Right atrium auricular region (tissue), 2 donors: ENCODE results near the gene KPNA3. TPM values are rescaled to one million over a fixed set of nuclear protein-coding genes. Genes with fewer than 3 reads are reported as not detected.
"Not testable (repeated sequence)": the region's sequence is repeated elsewhere in the genome, so short reads cannot be mapped to it uniquely, and the experiment has no call there.

ENCODE experiments used
- DNase-seq: peaks from one replicate; pipeline ENCODE4 v3.0.0-alpha.2; 2019; ENCODE audit warnings: low spot score
- H3K27ac ChIP-seq, 2 donors: fragments of 200-600 bp; sonication (generic); 1 replicate in 1 of 2; 2 replicates in 1 of 2; pipeline ENCODE4 v1.5.1; 2016 to 2019
- H3K27me3 ChIP-seq, 2 donors: fragments of 200-600 bp; sonication (generic); one replicate each; pipeline versions ENCODE4 v1.5.1 to v1.6.0; 2017 to 2019
- H3K36me3 ChIP-seq: fragments of 200-600 bp; sonication (generic); one replicate; pipeline ENCODE4 v1.5.1; 2016
- H3K4me1 ChIP-seq, 2 donors: fragments of 200-600 bp; sonication (generic); one replicate each; pipeline versions ENCODE4 v1.5.1 to v1.6.0; 2017 to 2019
- H3K4me3 ChIP-seq, 2 donors: fragments of 200-600 bp; sonication (generic); 1 replicate in 1 of 2; 2 replicates in 1 of 2; pipeline ENCODE4 v1.5.1; 2017 to 2019; ENCODE audit warnings: mild to moderate bottlenecking in 1 of 2, moderate library complexity in 1 of 2
- H3K9me3 ChIP-seq, 2 donors: fragments of 200-600 bp; sonication (generic); one replicate each; pipeline ENCODE4 v1.5.1; 2019
- total RNA-seq, 2 donors: library from RNA; depleted of rRNA; stranded (reverse); fragments of >200 nt; gene quantifications; one replicate each; pipeline ENCODE4 v1.1.0, GENCODE V29; 2016
- TF ChIP-seq, protein P1 (sequence below), 2 donors: fragments of 200-600 bp; sonication (generic); IDR thresholded peaks; one replicate each; pipeline ENCODE4 v1.5.1; 2019; ENCODE audit warnings: antibody characterized with exemption in 2 of 2

Gene KPNA3
- total RNA-seq, 2 donors from 2014 or later: 36.6 to 42.0 TPM

DNA sequence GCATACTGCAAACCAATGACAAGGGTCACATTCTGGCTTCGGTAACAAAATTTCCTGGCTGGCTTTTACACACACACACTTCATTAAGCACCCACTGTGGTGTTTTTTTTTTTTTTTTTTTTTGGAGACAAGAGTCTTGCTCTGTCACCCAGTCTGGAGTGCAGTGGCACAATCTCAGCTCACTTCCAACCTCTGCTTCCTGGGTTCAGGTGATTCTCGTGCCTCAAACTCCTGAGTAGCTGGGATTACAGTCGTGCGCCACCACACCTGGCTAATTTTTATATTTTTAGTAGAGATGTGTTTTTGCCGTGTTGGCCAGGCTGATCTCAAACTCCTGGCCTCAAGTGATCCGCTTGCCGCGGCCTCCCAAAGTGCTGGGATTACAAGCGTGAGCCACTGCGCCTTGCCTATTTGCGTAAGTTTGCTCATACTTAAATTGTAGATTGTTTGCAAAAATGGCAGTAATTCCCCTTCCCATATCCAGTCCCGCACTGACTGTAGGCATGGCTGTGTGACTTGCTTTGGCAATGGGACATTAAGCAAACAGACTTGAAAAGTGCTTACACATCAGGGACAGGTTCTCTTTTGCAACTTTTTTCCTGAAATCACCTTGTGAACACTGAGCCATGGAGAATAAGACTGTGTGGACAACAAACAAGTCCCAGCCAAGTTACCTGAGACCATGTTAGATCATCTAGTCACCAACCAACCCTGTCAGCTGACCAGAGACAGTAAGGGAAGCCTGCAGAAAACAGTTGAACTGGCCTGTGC lies 59.1 kb downstream of the KPNA3 start:
- peak overlapping the region in 1 of 2 donors; percentile 50 for H3K27ac ChIP-seq
- TF ChIP-seq, protein P1, sequence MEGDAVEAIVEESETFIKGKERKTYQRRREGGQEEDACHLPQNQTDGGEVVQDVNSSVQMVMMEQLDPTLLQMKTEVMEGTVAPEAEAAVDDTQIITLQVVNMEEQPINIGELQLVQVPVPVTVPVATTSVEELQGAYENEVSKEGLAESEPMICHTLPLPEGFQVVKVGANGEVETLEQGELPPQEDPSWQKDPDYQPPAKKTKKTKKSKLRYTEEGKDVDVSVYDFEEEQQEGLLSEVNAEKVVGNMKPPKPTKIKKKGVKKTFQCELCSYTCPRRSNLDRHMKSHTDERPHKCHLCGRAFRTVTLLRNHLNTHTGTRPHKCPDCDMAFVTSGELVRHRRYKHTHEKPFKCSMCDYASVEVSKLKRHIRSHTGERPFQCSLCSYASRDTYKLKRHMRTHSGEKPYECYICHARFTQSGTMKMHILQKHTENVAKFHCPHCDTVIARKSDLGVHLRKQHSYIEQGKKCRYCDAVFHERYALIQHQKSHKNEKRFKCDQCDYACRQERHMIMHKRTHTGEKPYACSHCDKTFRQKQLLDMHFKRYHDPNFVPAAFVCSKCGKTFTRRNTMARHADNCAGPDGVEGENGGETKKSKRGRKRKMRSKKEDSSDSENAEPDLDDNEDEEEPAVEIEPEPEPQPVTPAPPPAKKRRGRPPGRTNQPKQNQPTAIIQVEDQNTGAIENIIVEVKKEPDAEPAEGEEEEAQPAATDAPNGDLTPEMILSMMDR (IDR thresholded peaks at IDR 0.05): no peak
- H3K36me3 ChIP-seq: no peaks in the 10 kb centered on the region

DNA sequence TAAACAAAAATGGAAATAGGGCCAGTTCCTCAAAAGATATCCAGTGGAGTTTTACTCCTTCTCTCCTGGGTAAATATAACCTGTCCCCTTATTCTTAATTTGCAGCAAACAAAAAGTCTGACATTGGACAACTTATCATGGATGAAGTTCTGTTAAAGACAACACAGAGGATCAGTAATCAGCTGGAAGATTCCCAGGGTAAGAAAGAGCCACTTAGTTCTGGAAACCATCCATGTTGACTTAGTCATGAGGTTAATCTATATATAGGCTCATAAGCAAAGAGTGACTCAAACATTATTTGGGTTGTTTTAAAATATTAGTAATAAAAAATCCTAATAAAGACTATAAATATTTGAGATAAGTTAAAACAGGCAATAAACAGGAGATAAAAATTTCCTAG lies 60.7 kb downstream of the KPNA3 start:
- Histone ChIP-seq H3K36me3 (no peaks in the 10 kb centered on the region), H3K9me3 (no peaks in the 10 kb centered on the region), H3K4me1 (peaks cover 0 to 6% of the 10 kb centered on the region in 2 donors), H3K27me3 (no peaks in the 10 kb centered on the region), H3K4me3 (no peak overlapping the region), H3K27ac (peak overlapping the region in 1 of 2 donors; percentile 50)
- TF ChIP-seq, protein P1 (IDR thresholded peaks at IDR 0.05): no peak
- no peak for DNase-seq

More for the DNA sequence above, 59.1 kb downstream of the KPNA3 start:
- DNase-seq: no peak
- Histone ChIP-seq H3K4me1 (peaks cover 0 to 6% of the 10 kb centered on the region in 2 donors), H3K9me3 (no peaks in the 10 kb centered on the region), H3K4me3 (no peak overlapping the region), H3K27me3 (no peaks in the 10 kb centered on the region)

DNA sequence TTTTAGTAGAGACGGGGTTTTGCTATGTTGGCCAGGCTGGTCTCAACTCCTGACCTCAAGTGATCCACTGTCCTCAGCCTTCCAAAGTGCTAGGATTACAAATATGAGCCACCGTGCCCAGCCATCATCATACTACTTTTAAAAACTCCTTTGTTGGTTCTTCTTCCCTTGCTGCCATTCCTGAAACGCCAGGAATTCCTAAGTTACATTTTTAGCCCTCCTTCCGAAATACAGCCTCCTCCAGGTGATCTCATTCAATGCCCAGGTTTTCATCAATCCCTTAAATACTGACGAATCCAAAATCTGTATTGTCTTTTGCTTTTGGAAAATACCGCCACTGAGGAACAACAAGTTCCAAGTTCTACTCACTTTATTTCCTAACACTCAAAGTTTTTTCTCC lies 75.9 kb downstream of the KPNA3 start:
- H3K27ac ChIP-seq: no peak overlapping the region
- peaks cover 0 to 10% of the 10 kb centered on the region in 2 donors for H3K9me3 ChIP-seq
- H3K27me3 ChIP-seq: no peaks in the 10 kb centered on the region
- no peaks in the 10 kb centered on the region for H3K4me1 ChIP-seq
- TF ChIP-seq, protein P1 (IDR thresholded peaks at IDR 0.05): no peak
- no peak overlapping the region for H3K4me3 ChIP-seq
- DNase-seq: no peak
- peaks cover 53% of the 10 kb centered on the region for H3K36me3 ChIP-seq

DNA sequence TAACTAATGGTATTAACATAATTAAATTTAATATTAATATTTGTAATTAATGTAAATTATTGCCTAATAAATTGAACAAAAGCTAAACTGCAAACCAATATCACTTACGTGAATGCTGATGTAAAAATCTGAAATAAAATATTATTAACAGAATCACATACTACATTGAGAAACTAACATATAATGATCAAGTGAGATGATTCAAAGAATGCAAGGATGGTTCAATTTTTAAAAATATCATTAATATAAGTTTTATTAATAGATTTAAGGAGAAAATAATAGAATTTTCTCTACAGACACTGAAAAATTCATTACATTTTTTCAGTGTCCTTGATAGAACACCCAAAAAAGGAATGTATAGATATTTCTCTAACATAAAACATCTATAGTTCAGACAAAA lies 77.7 kb downstream of the KPNA3 start:
- Histone ChIP-seq H3K36me3 (peaks cover 47% of the 10 kb centered on the region), H3K27me3 (no peaks in the 10 kb centered on the region), H3K27ac (no peak overlapping the region), H3K9me3 (peaks cover 0 to 10% of the 10 kb centered on the region in 2 donors), H3K4me3 (no peak overlapping the region), H3K4me1 (no peaks in the 10 kb centered on the region)
- no peak for DNase-seq
- TF ChIP-seq, protein P1 (IDR thresholded peaks at IDR 0.05): no peak

DNA sequence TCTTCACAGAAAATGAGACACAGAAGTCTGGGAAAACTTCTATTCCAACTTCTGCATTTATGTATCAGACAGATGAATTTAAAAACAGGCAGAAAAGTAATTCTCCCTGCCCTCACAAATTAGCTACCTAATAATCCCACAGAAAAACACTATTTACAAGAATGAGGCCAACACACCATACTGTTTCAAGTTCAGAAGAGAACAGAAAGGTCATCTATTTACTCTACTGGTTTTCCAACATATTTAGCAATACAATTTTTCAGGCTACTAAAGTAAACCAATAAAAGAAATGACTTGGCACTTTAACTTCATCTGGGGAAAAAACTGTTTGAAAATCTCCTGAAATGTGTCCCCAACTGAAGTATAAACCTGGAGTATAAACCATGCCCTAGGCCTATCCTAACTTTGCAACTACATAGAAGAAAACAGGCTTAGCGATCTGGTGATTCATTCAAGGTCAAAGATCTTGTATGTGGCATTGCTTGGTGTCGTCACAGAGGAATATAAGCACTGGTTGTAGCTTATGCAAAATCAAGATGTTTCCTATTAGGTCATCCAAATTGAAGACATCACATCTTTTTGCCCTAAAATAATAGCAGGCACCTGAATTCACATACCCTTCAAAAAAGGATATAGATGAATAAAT lies 81.1 kb downstream of the KPNA3 start:
- Histone ChIP-seq H3K27ac (no peak overlapping the region), H3K36me3 (peaks cover 38% of the 10 kb centered on the region), H3K4me1 (no peaks in the 10 kb centered on the region), H3K4me3 (no peak overlapping the region), H3K27me3 (no peaks in the 10 kb centered on the region), H3K9me3 (peaks cover 0 to 10% of the 10 kb centered on the region in 2 donors)
- TF ChIP-seq, protein P1 (IDR thresholded peaks at IDR 0.05): no peak
- no peak for DNase-seq

DNA sequence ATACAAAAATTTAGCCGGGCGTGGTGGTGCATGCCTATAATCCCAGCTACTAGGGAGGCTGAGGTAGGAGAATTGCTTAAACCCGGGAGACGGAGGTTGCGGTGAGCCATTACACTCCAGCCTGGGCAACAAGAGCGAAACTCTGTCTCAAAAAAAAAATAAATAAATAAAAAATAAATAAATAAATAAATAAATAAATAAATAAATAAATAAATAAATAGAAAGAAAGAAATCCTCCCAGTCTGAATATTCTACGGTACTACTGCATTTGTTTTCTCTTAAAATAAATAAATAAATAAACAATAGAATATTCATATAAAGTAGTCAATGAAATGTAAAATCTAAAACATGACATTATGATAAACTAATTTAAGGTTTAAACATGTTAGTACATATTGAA lies 88.2 kb downstream of the KPNA3 start:
- H3K4me3 ChIP-seq, H3K4me1 ChIP-seq, H3K27me3 ChIP-seq, DNase-seq, H3K27ac ChIP-seq, H3K9me3 ChIP-seq: not testable (repeated sequence)
- H3K36me3 ChIP-seq: peaks cover 51% of the 10 kb centered on the region
